HT1080 (cell line): ENCODE results near the gene TOM1L2. TPM values are rescaled to one million over a fixed set of nuclear protein-coding genes. Genes with fewer than 3 reads are reported as not detected.

Source experiments
- DNase-seq: peaks from one replicate; pipeline ENCODE4 v3.0.0-alpha.2; 2015; ENCODE audit warnings: low read depth
- total RNA-seq: library from RNA; depleted of rRNA; stranded (reverse); fragments of >200 nt; shearing (Covaris generic); gene quantifications from 2 replicates; pipeline ENCODE4 v1.2.3, GENCODE V29; 2014

TOM1L2 gene
- total RNA-seq, 1 experiment from 2014 or later, result 17.5 TPM

DNA sequence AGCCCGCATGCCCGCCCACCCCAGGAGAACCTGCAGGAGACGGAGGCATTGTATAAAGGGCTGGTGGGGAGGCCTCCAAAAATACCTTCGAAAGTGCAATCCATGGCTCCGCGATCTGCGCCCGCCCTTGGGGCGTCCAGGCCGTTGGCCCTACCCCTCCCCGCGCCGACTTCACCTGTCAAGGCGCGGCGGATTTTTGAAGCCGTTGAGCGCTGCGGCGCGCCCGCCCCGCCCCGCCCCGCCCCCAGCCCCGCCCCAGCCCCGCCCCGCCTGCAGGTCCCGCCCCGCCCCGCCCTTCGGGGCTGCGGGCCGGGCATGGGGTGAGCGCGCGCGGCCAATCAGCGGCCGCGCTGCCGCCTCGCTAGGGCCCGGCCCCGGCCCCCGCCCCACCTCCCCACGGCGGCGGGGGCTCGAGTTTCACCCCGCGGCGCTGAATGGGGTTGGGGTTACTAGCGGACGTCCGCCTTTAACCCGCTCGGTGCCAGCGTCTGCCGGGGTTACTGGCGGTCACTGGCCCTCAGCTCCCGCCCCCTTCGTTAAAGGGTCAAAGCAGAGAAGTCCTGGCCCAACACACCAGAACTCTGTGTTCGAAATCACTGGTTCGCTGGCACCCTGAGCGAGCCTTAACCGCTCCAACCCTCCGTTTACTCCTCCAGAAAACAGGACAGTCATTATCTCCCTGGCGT lies 148.6 kb downstream of the TOM1L2 start:
- peak; percentile 72 for DNase-seq

DNA sequence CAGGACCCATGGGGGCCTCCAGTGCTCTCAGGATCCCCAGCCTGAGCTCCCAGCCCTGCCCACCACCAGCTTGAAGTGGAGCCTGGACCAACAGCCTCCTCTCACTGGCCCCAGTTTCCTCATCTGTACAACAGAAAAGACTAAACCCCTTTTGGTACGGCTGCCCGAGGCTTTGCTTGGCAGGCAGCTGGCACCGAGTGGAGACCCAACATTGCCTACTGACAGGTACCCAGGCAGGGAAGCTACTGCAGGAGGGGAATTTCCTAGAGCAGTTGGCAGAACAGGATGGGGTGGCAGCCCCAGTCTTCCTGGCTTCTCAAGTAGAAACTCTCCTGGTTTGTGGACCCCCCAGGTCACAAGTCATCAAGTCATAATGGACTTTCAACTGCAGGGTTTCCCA lies 149.6 kb downstream of the TOM1L2 start:
- DNase-seq, result no peak

DNA sequence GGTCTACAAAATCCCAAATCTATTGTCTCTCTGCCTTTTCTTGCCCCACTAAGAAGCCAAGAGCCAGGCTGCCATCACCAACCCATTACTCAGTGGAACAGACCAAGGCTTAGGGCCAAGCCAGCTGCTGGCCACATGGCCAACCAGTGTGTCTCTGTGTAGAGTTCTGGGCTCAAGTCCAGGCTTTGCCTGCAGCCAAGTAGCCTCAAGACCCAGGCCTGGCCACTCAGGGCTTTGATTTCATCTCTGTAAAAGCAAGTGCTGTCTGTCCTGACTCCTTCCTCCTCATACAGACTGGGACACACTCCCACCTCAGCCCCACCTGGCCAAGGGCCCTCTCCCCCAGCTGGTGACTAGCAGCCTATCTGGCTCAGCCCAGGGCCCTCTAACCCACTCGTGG lies 150.0 kb downstream of the TOM1L2 start:
- DNase-seq, result peak; percentile 49

GRCh38 chr17:17820463-17821158 lies 151.6 kb downstream of the TOM1L2 start:
- DNase-seq, result no peak

DNA sequence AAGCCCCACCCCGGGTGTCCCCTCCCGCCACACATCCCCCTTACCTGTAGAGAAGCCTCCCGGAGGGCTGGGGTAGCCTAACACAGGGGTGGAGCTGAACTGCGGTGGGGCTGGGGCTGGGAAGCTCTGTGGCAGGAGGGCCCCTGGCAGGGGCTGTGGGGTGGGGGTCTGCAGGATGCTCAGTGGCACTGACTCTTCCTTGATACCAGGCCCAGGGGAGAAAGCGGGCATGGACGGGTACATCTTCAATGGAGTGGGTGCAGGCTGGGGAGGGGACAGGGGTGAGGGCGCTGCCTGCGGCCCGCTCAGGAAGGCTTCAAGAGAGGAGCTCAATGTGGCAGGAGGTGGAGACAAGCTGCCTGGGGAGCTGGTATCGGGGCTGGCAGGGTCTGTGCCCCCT lies 152.2 kb downstream of the TOM1L2 start:
- DNase-seq, result no peak

- peak; percentile 92 for DNase-seq
Observed at GRCh38 chr17:17819561-17819995, 152.6 kb downstream of the TOM1L2 start.

- no peak for DNase-seq
Observed at GRCh38 chr17:17819111-17819510, 153.1 kb downstream of the TOM1L2 start.

DNA sequence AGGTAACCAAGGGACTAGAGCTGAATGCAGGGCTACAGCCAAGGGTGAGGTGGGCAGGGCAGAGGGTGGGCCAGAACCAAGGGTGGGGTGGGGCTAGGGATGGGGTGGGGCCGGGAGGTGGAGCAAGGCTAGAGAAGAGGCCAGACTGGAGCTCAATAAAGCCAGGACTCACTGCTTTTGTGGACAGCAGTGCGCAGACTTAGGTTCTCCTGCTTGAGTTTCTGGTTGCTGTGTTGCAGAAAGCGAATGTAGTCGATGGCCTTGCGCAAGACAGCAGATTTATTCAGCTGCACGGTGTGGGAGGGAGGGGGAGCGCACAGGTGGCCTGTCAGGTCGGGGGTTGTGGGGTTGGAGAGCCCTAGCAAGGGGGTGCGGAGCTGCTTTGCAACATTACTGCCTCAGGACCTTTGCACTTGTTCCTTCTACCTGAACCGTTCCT lies 154.1 kb downstream of the TOM1L2 start:
- no peak for DNase-seq

- no peak for DNase-seq
Observed at GRCh38 chr17:17817552-17817947, 154.7 kb downstream of the TOM1L2 start.

- no peak for DNase-seq
Observed at GRCh38 chr17:17816831-17817551, 155.2 kb downstream of the TOM1L2 start.

- no peak for DNase-seq
Observed at GRCh38 chr17:17816240-17816814, 155.9 kb downstream of the TOM1L2 start.

DNA sequence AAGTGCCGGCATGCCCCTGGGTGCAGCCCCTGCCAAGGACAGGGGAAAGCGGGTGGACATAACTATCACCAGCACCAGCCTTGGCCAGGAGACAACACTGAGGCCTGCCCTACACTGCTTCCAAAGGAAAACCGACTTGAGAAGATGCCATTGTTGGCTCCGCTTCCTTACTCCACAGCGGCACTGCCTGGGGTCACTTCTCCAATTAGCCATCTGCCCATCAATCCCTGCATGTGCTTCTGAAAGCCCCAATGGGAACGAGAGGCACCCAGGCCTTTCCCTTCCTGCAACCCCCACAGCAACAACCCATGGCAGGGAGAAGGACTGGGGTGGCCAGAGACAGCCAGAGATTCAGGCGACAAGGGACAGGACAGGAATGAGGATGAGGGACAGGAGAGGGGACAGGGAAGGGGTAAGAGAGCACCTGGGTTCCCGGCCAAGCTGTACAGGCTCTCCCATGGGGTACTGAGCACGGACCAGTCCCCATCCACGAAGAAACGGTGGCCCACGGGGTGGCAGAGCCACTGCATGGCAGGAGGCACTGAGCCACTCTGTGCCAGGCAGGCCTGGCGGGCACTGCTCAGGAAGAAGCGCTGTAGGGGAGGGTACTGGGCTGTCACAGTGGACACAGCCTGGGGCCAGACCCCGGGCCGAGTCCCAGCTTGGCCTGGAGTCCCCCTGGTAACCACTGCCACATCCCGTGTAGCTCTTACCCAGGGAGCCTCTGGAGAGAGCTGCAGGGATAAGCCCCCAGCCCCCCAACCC lies 156.6 kb downstream of the TOM1L2 start:
- DNase-seq, result no peak

DNA sequence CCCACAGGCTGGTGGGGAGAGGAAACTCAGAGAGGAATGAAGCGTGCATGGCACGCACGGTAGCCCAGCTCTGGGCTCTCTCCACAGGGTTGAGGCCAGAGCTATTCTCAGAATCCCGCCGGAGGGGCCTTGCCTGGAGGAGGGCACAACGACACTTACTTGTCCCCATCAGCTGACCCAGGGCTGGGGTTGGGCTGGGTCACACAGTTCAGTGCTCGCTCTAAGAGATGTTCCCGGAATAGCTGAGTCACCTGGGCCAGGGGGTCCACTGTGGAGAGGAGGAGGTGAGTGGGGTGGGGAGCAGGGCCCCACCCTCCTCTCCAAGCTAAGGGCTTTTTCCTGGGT lies 157.2 kb downstream of the TOM1L2 start:
- no peak for DNase-seq

- no peak for DNase-seq
Observed at GRCh38 chr17:17814162-17815061, 157.8 kb downstream of the TOM1L2 start.

DNA sequence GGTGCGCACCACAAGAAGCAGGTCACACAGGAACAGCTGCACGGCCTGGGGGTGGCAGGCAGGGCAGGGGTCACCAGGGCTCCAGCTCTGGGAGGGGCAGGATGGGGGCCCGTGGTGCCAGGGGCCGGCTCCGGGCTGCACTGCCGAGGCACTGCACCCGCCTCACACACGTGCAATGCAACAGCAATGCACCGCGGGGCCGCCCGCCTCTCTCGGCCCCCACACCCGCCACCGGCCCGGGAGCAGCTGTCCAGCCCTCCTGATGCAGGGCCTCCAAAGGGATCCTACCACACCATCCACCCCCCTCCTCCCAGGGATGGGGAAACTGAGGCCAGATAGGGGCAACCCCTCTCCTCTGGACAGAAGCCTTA lies 158.5 kb downstream of the TOM1L2 start:
- DNase-seq, result no peak

DNA sequence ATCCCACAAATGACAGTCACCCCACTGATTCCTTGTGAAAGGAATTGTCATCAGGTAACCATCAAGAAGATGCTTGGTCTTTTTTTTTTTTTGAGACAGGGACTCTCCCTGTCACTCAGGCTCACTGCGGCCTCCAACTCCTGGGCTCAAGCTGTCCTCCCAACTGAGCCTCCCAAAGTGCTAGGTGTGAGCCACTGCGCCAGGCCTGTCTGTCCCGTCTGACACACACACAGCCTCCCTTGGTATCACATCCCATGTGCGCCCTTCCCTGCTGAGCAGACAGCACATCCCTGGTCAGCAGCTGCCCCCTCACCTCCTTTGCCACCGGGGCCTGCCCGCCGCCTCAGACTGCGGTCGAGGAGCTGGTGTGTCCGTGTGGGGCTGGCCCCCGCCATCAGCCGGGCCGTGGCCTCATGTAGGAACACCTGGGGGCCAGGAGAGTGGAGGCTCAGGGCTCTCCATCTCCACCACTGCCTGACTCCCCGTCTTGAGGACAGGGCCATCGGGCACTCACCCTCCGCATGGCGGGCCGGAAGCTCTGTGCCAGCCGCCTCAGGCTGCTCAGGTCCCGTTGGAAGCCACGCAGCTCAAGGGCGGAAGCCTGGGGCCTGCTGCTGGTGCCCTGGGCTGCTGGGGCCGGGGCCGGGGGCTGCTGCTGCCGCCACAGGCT lies 159.0 kb downstream of the TOM1L2 start:
- DNase-seq, result no peak

DNA sequence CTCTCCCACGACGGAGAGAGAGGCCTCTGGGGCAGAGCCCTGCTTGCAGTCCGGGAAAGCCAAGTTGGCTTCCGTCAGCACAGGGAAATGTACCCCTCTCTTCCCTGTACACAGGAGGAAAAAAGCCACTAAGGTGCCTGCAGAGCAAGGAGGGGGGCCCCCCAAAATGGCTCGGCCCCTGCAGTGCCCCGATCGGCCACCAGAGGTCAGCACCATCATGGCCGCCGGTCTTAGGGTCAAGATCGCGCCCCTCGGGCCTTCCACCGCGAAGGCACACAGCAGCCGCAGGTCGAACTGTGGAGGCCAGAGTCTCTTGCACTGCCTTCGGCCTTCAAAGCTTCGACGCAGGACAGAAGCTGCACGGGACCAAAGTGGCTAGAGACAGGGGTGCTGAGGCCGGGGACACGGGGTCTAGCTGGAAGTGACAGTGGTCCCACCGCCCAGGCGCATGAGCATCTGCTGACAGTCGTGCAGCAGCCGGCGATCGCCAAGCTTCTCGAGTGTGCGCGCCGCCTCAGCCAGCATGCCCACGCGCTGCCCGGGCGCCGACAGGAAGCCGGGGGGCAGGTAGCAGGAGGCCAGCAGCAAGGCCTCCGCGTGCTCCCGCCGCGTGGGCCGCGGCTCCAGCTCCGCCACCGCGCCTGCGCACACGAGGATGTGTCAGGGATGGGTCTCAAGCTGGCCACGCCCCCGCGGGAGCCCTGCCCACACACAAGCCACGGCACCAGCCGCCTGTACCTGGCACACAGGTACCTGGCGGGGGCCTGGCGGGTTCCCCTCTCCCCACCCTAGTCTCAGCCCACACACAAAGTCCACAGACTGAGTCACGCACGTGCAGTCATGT lies 159.8 kb downstream of the TOM1L2 start:
- peak; percentile 36 for DNase-seq

GRCh38 chr17:17811381-17812210 lies 160.6 kb downstream of the TOM1L2 start:
- DNase-seq, result no peak
